HG03457 (cell line): ENCODE measurements around the gene TNFAIP2.

Experiments used
- ATAC-seq: cut with Tn5 transposase; IDR thresholded peaks from one replicate; pipeline ENCODE4 v1.9.1; 2021; ENCODE audit warnings: moderate number of reproducible peaks; ENCODE audit not compliant: unreplicated experiment

Gene TNFAIP2

DNA sequence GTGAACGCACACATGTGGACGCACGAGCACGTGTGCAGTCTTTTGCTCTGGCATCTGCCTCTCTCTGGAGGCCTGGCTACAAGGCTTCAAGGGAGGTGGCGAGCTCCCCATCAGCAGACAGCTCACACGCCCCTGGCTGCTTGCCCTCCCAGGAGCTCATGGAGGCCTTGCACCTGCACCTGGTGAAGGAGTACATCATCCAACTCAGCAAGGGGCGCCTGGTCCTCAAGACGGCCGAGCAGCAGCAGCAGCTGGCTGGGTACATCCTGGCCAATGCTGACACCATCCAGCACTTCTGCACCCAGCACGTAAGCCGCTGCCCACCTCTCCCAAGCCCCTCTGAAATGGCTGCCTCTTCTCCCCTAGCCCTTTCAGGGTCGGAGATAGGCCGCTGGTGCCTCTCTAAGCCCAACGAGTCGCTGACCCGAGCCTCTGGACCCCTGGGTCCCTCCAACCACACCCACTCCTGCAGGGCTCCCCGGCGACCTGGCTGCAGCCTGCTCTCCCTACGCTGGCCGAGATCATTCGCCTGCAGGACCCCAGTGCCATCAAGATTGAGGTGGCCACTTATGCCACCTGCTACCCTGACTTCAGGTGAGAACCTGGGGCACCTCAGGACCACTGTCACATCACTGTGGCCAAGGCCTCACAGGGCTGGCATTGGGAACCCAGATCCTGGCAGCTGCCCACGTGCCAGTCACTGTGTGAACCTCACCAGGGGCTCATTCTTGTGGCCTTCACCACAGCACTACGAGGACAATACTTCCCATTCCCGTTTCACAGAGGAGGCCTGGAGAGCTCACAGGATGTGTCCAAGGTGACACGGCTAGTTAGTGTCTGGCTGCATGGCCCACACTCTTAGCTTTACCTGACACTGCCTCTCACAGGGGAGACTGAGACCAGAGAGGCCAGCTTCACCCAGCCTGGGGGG, 10.2 kb downstream of the TNFAIP2 start:
- ATAC-seq: no peak

DNA sequence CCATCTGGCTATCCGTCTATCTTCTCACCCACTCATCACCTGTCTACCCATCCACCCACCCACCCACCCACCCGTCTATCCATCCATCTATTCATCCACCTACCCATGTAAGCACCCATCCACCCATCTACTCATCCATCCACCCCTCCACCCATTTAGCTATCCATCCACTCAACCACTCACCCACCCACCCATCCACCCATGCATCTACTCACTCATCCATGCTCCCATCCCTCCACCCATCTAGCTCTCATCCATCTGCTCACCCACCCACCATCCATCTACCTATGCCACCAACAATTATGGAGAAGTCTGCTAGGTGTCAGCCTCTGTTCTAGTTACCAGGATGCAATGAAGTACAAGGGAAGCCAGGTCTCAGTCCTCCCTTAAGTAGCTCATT, 11.1 kb downstream of the TNFAIP2 start:
- ATAC-seq: no peak

- no peak for ATAC-seq
Measured at GRCh38 chr14:103134919-103135318, 11.7 kb downstream of the TNFAIP2 start.

GRCh38 chr14:103135333-103136260, 12.3 kb downstream of the TNFAIP2 start:
- no peak for ATAC-seq

DNA sequence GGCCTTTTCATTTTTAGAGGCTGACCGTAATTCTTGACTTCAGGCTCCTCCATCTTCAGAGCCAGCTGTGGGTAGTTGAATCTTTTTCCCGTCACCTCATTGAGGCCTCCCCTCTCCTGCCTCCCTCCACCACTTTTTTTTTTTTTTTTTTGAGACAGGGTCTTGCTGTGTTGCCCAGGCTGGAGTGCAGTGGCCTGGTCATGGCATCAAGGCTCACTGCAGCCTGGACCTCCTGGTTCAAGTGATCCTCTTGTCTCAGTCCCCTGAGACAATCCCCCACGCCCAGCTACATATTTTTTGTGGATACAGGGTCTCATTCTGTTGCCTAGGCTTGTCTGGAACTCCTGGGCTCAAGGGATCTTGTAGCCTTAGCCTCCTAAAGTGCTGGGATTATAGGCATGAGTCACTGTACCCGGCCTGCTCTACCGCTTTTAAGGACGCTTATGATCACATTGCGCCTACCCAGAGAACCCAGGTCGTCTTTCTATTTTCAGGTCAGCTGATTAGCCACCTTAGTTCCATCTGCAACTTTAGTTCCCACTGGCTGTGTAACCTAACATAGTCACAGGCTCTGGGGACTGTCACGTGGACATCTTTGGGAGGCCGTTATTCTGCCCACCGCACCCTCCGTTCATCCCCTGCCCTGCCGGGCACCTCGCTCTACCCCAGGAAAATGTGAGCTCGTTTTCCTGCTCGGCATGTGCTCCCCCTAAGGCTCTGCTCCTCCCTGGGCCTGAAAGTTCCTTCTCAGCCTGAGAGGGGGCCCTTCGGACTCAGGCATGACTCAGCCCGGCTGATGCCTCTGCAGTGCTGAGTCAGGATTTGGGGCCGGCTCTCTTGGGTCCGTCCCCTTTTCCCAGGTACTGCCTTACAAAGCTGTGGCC, 13.4 kb downstream of the TNFAIP2 start:
- ATAC-seq: no peak

DNA sequence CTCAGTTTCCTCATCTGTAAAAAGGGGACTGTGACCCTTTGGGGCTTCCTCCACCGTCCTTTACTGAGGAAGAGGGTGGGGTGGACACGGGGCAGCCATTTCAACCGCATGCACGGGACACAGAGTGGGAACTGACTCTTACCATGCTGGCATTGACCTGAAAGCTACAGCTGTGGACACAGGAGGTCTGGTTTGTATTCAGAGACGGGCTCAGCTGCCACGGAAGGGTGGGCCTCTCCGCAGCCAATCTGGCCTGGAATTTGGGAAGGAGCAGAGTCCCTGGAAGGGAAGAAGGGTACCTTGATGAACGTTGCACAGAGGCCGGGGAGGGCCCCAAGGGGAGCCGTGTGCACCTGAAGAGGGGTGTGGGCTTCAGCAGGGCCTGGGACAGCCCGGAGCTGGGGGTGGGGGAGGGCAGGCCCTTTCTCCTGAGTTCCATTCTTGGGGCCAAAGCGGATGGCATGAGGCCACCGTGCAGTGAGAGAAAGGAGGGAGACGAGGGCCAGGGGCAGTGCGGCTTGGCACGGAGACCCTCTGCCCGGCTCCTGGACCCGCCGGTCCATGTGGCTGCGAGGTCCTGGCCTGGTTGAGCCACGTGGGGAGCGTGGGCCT, 14.5 kb downstream of the TNFAIP2 start:
- ATAC-seq: no peak

- ATAC-seq: no peak
Measured at GRCh38 chr14:103138301-103139131, 15.3 kb downstream of the TNFAIP2 start.

DNA sequence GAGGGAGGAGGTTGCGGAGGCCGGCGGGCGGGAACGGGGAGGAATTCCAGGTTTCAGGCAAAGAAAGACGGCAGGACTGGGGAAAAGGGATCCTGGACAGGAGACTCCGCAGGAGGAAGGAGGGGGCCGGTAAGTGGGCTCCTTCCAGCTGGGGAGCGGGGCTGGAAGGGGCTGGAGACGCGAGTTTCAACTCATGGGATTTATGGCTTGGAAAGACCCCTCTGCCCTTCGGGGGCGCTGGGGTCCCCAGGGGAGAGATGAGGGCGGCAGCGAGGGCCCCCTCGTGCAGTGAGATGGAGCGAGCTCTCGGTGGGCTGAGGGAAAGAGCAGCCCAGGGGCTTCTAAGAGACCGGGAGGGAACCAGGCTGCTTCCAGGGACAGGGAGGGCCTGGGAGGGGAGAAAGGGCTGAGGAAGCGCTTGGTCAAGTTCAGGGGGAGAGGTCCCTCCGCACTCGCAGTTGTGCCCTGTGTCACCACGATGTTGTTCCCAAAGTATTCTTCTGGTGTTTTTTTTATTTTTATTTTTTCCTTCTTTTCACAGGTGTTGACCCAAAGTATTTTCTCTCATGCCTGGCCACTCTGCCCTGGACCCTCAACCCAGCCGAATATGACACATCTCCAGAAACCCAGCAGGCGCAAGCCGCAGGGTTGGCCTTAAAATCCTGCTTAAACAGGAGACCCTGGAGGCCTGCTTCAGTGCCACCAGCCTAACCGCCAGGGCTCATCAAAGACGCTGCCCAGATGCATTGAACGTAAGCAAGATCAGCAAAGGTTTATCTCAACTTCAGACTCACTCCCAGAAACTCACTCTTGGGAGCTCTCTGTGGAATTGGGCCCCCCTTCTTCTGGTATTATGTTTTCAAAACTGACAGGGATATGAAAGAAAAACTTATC, 16.1 kb downstream of the TNFAIP2 start:
- no peak for ATAC-seq

- ATAC-seq: no peak
Measured at GRCh38 chr14:103140316-103141109, 17.3 kb downstream of the TNFAIP2 start.

DNA sequence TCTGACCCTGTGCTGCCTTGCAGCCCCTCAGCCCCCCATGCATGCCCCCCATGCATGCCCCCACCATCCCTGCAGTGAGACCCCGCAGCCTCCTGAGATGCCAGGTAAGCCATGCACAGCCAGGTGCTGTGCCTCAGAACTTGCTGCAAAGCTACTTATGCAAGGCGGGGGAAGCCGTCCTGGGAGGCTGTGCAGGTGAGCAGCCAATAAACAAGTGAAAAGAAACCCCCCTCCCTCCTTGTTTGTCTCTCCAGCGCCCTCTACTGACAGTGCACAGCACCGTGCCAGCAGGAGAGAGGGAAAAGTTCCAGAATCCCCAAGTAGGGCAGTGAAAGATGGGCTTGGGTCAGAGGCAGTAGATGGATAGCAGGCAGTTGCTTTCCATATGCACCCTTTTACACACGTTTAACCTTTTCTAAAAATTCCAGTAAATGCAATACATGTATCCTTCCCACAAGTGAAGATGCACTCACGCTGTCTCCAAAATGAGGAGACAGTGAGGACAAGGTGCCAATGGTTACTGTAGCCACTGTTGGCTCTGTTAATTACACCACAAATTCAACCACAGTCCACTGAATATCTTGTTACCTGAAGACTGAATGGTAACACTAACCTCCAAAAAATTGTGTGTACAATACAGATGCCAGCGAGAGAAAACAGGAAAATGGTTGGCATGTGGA, 18.0 kb downstream of the TNFAIP2 start:
- no peak for ATAC-seq

DNA sequence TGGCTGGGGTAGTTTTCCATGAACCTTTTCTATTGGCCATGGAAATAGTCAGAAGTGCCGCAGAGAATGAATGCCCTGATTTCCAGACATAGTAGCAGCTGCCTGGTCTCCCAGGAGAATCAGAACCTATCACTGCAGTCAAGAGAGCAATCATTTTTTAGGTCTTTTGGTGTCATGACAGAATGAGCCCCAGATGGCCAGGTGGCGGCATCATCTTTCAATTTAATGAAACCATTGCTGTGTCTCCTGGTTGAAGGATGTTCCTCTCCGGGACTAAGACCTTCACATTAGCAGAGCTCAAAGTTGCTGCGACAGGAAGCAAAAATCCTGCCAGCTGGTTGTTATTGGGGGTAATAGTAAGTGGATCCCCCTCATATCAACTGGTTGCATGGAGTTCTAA, 18.8 kb downstream of the TNFAIP2 start:
- no peak for ATAC-seq

GRCh38 chr14:103142721-103143302, 19.6 kb downstream of the TNFAIP2 start:
- ATAC-seq: no peak

- ATAC-seq: no peak
Measured at GRCh38 chr14:103143506-103143905, 20.2 kb downstream of the TNFAIP2 start.

DNA sequence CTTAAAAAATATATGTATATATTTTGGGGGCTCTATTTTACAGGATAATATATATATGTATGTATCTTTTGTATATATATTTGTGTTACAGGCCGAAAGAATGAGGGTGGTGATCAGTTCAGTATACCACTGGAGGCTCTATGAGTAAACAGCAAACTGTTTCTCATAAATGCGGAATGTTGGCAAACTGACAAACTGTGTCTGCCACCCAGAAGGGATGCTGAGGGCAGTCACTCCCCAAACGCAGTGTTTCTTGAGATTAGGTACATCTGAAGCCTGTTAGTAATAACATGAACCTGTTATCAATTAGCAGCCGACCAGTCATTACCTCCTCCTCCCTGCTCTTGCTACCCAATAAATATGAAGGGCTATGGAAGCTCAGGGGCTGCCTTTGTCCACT, 20.8 kb downstream of the TNFAIP2 start:
- ATAC-seq: no peak

DNA sequence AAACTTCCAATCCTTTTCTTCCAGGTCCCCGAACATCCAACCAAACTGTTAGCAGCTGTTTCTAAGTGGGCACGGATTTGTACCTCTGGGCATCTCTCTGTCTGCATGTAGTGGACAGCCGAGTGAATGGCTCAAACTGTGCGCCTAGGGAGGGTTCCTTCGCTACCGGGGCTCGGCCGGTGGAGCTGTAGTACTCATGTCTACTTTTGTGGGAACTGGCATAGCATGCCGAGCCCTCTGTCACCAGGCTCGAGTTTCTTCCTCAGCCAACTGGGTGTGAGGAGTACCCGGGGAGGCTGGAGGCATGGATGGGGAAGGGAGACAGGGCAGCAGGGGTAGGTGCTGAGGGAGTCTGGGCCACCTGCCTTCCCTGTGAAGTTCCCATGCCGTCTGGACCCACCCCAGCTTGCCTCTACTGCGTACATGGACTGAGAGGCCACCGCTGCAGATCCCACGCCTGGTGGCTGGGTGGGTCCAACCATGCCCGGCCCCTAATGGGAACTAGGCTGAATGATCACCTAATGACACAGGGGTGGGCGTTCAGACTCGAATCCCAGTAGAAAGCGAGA, 23.0 kb downstream of the TNFAIP2 start:
- ATAC-seq: no peak
